Measurements from ENCODE around the gene MCC.
"Not testable (repeated sequence)": the region's sequence is repeated elsewhere in the genome, so short reads cannot be mapped to it uniquely, and the experiment has no call there.

The MCC gene

GRCh38 chr5:113082547-113082905, 405.7 kb downstream of the MCC start:
- DNase-seq (ENCODE audit: low read depth, low spot score), result no peak

GRCh38 chr5:113081881-113082546, 406.2 kb downstream of the MCC start:
- DNase-seq (ENCODE audit: low read depth, low spot score), result no peak

GRCh38 chr5:113081091-113081839, 407.0 kb downstream of the MCC start:
- no peak for DNase-seq (ENCODE audit: low read depth, low spot score)

DNA sequence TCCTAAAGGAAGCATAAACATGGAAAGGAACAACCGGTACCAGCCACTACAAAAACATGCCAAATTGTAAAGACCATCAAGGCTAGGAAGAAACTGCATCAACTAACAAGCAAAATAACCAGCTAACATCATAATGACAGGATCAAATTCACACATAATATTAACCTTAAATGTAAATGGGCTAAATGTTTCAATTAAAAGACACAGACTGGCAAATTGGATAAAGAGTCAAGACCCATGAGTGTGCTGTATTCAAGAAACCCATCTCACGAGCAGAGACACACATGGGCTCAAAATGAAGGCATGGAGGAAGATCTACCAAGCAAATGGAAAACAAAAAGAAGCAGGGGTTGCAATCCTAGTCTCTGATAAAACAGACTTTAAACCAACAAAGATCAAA, 411.6 kb downstream of the MCC start:
- not testable (repeated sequence) for DNase-seq (ENCODE audit: low read depth, low spot score)

DNA sequence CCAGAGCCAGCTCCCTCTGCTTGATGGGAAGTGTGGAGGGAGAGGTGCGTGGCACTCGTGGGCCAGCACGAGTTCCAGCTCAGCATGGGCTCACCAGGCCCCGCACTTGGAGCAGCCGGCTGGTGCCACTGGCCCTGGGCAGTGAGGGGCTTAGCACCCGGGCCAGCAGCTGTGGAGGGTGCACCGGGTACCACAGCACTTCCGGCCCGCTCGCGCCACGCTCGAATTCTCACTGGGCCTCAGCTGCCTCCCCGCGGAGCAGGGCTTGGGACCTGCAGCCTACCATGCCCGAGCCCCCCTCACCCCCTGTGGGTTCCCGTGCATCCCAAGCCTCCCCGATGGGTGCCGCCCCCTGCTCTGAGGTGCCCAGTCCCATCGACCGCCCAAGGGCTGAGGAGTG, 413.2 kb downstream of the MCC start:
- DNase-seq (ENCODE audit: low read depth, low spot score), result no peak

- not testable (repeated sequence) for DNase-seq (ENCODE audit: low read depth, low spot score)
Observed at GRCh38 chr5:113073629-113074034, 414.6 kb downstream of the MCC start.

DNA sequence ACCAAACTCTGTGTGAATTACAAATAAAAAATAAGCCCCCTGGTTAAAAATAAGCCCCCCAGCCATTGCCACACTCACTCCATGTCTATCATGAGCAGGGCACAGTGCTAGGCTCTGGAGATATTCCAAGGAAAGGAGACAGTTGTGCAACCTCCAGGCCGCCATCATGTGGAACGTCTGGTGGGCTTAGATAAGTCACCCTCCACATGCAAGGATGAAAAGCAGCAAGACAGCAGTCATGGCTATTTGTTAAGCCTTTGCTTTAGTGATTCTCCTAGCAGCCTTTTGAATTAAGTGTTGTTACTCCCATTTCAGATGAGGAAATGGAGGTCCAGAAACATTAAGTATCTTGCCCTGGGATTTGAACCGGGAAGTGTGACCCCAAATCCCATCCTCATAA, 416.9 kb downstream of the MCC start:
- DNase-seq (ENCODE audit: low read depth, low spot score), result no peak

- no peak for DNase-seq (ENCODE audit: low read depth, low spot score)
Observed at GRCh38 chr5:113070901-113071300, 417.4 kb downstream of the MCC start.

GRCh38 chr5:113068559-113068958, 419.7 kb downstream of the MCC start:
- no peak for DNase-seq (ENCODE audit: low read depth, low spot score)

- no peak for DNase-seq (ENCODE audit: low read depth, low spot score)
Observed at GRCh38 chr5:113067635-113068344, 420.5 kb downstream of the MCC start.

- no peak for DNase-seq (ENCODE audit: low read depth, low spot score)
Observed at GRCh38 chr5:113065626-113066025, 422.6 kb downstream of the MCC start.

GRCh38 chr5:113064806-113065205, 423.4 kb downstream of the MCC start:
- no peak for DNase-seq (ENCODE audit: low read depth, low spot score)

DNA sequence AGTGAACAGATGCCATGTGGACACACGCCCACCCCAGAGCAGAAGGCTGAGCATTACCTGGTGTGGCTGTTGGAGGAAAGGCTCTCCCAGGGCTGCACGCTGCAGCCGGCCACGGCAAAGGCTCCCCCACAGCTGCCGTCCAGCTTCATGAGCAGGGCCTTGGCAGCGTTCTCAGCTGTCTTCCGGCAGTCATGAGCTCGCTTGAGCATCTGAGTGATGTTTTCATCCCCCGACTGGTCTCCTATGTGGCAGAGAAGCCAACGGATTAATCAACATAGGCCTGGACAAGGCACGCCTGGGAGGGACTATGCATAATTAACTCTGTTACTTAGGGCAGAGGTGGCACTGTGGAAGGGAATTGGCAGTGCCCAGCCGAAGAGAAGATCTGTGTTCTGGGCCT, 424.3 kb downstream of the MCC start:
- no peak for DNase-seq (ENCODE audit: low read depth, low spot score)

GRCh38 chr5:113062869-113063508, 425.3 kb downstream of the MCC start:
- DNase-seq (ENCODE audit: low read depth, low spot score), result no peak

DNA sequence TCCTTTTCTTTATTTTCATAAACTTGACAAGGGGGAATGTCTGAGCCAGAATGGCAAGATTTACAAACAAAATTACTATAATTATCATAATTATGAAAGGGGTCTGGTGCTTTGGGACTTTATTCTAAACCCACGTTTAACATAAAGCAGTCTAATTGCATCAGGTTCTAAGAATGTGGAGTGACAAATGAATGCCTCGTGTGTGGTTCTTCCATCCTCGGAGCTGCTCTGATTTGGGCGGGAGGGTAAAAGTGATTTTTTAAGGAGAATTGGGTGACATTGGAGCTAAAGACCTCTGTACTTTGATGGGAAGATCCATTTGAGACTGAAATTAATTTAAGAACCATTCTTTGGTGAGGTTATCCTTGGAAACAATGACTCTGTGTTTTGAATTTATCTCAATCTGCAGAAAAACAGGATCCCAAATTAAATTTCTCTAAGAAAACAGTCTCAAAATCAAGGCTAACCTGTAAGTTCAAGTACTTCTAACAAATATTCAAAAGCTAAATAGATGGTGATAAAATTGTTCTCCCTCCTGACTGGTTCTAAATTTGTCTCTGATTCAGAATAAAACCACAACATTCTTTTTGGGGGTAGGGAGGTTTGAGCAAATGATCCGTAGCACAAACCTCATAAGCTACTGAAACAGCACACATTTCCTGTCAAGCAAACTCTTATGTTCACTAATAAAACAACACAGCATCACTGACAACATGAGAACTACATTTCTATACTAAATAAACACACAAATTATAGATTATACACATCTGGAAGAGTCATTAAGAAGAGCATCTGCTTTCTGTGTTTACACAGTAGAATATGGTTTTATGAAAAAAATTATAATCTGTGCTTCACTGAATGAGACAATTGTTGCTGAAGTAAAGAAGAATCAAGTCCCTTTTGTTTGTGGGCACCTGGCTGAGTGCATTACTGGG, 426.1 kb downstream of the MCC start:
- DNase-seq (ENCODE audit: low read depth, low spot score), result no peak

DNA sequence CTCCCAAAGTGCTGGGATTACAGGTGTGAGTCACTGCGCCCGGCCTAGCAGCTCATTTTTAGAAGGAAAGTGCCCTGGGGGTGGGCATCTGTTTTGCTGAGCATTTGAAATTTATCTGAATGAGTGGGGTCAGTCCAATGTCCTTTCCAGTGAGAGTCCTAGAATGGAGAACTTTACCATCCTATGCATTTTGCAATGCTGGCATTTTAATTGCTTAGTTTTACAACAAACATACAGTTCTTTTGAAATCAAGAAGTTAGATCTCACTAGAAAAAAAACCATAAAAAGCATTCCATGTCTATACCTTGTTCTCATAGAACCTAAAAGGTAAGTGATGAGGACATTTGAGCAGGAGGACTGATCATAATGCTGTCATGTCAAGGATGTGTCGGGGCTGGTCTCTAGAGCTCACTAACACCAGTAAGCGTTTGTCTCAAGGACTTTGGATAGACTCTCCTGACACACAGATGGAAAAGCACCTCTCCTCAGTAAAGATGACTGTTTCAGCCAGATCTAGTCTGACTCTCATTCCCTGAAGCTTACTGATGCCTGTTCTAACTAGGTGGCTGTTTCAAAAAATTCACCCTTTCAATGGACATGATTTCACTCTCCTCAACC, 427.7 kb downstream of the MCC start:
- DNase-seq (ENCODE audit: low read depth, low spot score), result no peak

- DNase-seq (ENCODE audit: low read depth, low spot score), result no peak
Observed at GRCh38 chr5:113059232-113060040, 428.8 kb downstream of the MCC start.

DNA sequence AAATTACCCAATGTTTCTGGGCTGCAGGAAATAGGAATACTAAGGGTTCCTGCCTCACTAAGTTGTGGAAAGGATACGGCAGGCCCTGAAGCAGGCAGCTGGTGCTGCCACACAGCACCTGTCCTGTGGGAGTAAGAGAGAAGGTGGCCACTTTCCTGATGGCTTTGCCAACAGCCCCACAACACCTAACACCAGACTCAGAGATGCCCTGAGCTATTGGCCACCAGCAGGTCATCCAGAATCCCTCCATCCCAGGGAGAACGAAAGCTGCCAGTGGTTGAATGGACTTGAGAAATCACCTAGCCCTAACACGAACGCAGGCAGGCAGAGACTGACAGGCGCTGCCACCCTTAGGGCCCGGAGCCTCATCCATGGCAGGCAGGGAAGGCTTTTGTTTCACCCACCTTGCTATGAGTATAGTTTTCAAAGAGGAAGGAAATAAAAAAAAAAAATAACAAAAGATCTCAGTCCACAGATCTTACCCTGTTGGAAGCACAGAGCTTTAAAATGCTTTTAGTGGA, 429.5 kb downstream of the MCC start:
- DNase-seq (ENCODE audit: low read depth, low spot score), result no peak

GRCh38 chr5:113058269-113058668, 430.0 kb downstream of the MCC start:
- no peak for DNase-seq (ENCODE audit: low read depth, low spot score)

- DNase-seq (ENCODE audit: low read depth, low spot score), result no peak
Observed at GRCh38 chr5:113057557-113057984, 430.7 kb downstream of the MCC start.
